Upper lobe of right lung (tissue), 1 donor: ENCODE results near the gene ALPK3. TPM values are rescaled to one million over a fixed set of nuclear protein-coding genes. Genes with fewer than 3 reads are reported as not detected.
"Not testable (repeated sequence)": the region's sequence is repeated elsewhere in the genome, so short reads cannot be mapped to it uniquely, and the experiment has no call there.

Source experiments
- ATAC-seq: fragments of 200-7000 bp; cut with Tn5 transposase; one replicate; pipeline ENCODE4 v1.9.1; 2020; ENCODE audit warnings: mild to moderate bottlenecking, moderate library complexity
- DNase-seq: peaks from one replicate; pipeline ENCODE4 v3.0.0-alpha.2; 2020
- H3K27ac ChIP-seq: fragments of 200-600 bp; one replicate; pipeline ENCODE4 v1.8.0; 2022
- H3K27me3 ChIP-seq: fragments of 200-600 bp; one replicate; pipeline ENCODE4 v1.8.0; 2022; ENCODE audit warnings: mild to moderate bottlenecking
- H3K36me3 ChIP-seq: fragments of 200-600 bp; one replicate; pipeline ENCODE4 v1.8.0; 2022
- H3K4me1 ChIP-seq: fragments of 200-600 bp; one replicate; pipeline ENCODE4 v1.8.0; 2022
- H3K4me3 ChIP-seq: fragments of 200-600 bp; one replicate; pipeline ENCODE4 v1.8.0; 2022; ENCODE audit warnings: mild to moderate bottlenecking
- H3K9me3 ChIP-seq: fragments of 200-600 bp; one replicate; pipeline ENCODE4 v1.8.0; 2022
- intact Hi-C: fragments of 100-400 bp; cut with DNase I; formaldehyde crosslinking; loops from one replicate; pipeline ENCODE4 v1.11.0; 2022
- total RNA-seq: library from RNA; stranded (reverse); fragmentation: NEBNext Ultra II Directional; extraction: Animal tissue kit (Norgen Biotek cat#: 25700); gene quantifications from one replicate; pipeline ENCODE4 v1.2.1, GENCODE V29; 2021
- TF ChIP-seq, protein P1 (sequence below): fragments of 200-600 bp; IDR thresholded peaks from one replicate; pipeline ENCODE4 v1.8.0; 2022; ENCODE audit warnings: antibody characterized with exemption
- donor health status: DM: no; HTN: yes; CAD: no; lungs with severe emphysema.

Gene ALPK3
- total RNA-seq, 1 donor from 2014 or later = 21.0 TPM

DNA sequence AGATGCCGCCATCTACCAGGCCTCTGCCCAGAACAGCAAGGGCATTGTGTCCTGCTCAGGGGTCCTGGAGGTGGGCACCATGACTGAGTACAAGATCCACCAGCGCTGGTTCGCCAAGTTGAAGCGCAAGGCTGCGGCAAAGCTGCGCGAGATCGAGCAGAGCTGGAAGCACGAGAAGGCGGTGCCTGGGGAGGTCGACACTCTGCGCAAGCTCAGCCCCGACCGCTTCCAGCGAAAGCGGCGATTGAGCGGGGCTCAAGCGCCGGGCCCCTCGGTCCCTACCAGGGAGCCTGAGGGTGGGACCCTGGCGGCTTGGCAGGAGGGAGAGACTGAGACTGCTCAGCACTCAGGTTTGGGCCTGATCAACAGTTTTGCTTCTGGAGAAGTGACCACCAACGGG, 22.6 kb downstream of the ALPK3 start:
- ATAC-seq (no peak), DNase-seq (no peak)
- no peak overlapping the region for H3K4me3 ChIP-seq
- TF ChIP-seq, protein P1, sequence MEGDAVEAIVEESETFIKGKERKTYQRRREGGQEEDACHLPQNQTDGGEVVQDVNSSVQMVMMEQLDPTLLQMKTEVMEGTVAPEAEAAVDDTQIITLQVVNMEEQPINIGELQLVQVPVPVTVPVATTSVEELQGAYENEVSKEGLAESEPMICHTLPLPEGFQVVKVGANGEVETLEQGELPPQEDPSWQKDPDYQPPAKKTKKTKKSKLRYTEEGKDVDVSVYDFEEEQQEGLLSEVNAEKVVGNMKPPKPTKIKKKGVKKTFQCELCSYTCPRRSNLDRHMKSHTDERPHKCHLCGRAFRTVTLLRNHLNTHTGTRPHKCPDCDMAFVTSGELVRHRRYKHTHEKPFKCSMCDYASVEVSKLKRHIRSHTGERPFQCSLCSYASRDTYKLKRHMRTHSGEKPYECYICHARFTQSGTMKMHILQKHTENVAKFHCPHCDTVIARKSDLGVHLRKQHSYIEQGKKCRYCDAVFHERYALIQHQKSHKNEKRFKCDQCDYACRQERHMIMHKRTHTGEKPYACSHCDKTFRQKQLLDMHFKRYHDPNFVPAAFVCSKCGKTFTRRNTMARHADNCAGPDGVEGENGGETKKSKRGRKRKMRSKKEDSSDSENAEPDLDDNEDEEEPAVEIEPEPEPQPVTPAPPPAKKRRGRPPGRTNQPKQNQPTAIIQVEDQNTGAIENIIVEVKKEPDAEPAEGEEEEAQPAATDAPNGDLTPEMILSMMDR = no peak
- intact Hi-C loops = no loop called here
- peaks cover 19% of the 10 kb centered on the region for H3K4me1 ChIP-seq
- H3K27ac ChIP-seq = peak overlapping the region; percentile 78
- H3K36me3 ChIP-seq = no peaks in the 10 kb centered on the region
- no peaks in the 10 kb centered on the region for H3K27me3 ChIP-seq
- no peaks in the 10 kb centered on the region for H3K9me3 ChIP-seq

DNA sequence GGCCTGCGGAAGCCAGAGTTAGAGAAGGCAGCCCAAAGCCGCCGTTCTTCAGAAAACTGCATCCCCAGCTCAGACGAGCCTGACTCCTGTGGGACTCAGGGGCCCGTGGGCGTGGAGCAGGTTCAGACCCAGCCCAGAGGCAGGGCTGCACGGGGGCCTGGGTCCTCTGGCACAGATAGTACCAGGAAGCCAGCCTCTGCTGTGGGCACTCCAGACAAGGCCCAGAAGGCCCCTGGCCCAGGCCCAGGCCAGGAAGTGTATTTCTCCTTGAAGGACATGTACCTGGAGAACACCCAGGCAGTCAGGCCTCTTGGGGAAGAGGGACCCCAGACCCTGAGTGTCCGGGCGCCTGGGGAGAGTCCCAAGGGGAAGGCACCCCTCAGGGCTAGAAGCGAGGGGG, 23.1 kb downstream of the ALPK3 start:
- Histone ChIP-seq H3K9me3 (no peaks in the 10 kb centered on the region), H3K36me3 (no peaks in the 10 kb centered on the region), H3K27ac (peak overlapping the region; percentile 78), H3K4me3 (no peak overlapping the region), H3K27me3 (no peaks in the 10 kb centered on the region), H3K4me1 (peaks cover 19% of the 10 kb centered on the region)
- DNase-seq (no peak), ATAC-seq (peak; percentile 6)
- TF ChIP-seq, protein P1 = no peak
- intact Hi-C loops = no loop called here

DNA sequence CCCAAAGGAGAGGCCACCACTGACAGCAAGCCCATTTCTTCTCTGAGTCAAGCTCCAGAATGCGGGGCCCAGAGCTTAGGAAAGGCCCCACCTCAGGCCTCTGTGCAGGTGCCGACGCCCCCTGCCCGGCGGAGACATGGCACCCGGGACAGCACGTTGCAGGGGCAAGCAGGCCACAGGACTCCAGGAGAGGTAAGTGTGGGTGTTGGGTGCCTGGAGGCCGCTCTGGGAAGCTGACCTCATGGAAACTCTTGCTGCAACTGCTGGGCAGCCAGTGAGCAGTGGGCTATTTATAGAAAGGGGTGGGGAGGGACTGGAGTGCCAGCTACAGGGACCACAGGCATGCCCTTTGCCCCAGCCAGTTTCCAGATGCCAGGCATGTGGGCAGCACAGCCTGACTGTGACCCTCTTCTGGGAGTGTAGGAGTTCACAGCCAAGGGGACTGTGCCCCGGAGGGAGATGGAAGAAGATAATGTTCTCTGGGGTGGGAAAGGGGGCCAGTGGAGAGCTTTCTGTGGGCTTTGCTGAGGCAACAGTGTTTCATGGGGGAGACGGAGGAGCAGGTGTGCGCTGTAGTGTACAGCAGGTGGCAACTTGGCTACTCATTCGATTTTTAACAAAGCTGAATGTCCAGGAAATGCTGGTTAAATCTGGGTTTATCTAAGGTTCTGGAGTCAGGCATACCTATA, 23.7 kb downstream of the ALPK3 start:
- Histone ChIP-seq H3K4me1 (peaks cover 19% of the 10 kb centered on the region), H3K36me3 (no peaks in the 10 kb centered on the region), H3K27me3 (no peaks in the 10 kb centered on the region), H3K4me3 (no peak overlapping the region), H3K9me3 (no peaks in the 10 kb centered on the region), H3K27ac (peak overlapping the region; percentile 78)
- TF ChIP-seq, protein P1 = no peak
- peak; percentile 91 for DNase-seq
- peak; percentile 89 for ATAC-seq
- intact Hi-C loops = no loop called here

DNA sequence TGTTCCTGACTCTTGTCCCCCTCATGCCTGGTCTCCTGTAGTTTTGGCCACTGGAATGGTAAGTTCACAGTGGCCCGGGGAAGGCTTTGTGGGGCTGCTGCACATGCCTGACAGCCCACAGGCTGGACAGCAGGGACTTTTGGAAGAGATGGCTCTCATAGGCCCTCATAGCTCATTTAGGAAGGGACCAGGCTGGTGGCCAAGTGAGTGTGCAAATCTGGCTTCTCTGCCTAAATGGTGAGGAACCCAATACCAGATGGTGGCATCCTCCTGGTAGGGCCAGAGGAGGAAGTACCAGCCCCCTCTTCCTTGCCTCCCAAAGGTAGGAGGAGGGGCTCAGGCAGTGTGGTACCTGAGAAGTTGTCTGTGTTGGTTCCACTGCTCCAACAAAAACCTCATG, 25.6 kb downstream of the ALPK3 start:
- H3K36me3 ChIP-seq = no peaks in the 10 kb centered on the region
- H3K4me3 ChIP-seq = no peak overlapping the region
- no peak for DNase-seq
- H3K27me3 ChIP-seq = no peaks in the 10 kb centered on the region
- ATAC-seq = no peak
- peaks cover 19% of the 10 kb centered on the region for H3K4me1 ChIP-seq
- intact Hi-C loops = no loop called here
- TF ChIP-seq, protein P1 = no peak
- H3K9me3 ChIP-seq = no peaks in the 10 kb centered on the region
- no peak overlapping the region for H3K27ac ChIP-seq

DNA sequence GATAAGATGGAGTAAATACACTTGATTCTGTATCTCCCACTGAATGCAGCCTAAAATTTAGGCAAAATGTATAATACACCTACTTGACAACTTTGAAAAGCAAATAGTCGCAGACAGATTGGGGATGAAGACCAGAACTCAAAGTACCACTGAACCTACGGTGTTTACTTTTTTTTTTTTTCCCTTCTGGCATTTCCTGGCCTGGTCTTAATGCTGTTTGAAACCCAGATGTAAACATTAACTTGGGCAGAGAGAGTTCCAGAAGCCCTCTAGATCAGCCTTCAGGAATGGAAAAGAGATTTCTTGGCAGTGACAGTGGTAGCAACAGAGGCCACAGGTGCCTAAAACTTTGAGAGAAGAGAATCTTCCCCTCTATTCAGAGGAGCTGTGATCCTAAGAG, 27.8 kb downstream of the ALPK3 start:
- H3K4me3 ChIP-seq = no peak overlapping the region
- no peaks in the 10 kb centered on the region for H3K9me3 ChIP-seq
- intact Hi-C loops = no loop called here
- ATAC-seq (no peak), DNase-seq (no peak)
- TF ChIP-seq, protein P1 = no peak
- H3K36me3 ChIP-seq = no peaks in the 10 kb centered on the region
- peaks cover 16% of the 10 kb centered on the region for H3K4me1 ChIP-seq
- H3K27ac ChIP-seq = peak overlapping the region; percentile 53
- no peaks in the 10 kb centered on the region for H3K27me3 ChIP-seq

DNA sequence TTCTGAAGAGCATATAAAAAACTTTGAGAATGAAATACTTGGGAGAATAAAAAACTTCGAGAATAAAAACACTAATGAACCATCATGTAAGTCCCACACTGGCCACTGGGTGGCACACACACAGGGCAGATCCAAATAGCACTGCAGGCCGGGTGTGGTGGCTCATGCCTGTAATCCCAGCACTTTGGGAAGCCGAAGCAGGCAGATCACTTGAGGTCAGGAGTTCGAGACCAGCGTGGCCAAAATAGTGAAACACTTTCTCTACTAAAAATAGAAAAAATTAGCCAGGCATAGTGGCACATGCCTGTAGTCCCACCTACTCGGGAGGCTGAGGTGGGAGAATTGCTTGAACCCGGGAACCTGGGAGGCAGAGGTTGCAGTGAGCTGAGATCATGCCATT, 28.5 kb downstream of the ALPK3 start:
- H3K27me3 ChIP-seq, H3K27ac ChIP-seq, H3K4me1 ChIP-seq, intact Hi-C loops, H3K9me3 ChIP-seq, H3K4me3 ChIP-seq, H3K36me3 ChIP-seq: not testable (repeated sequence)
- TF ChIP-seq, protein P1 = peak; percentile 80
- peak; percentile 85 for ATAC-seq
- DNase-seq = peak; percentile 82
